ENCODE measurements around the gene RIC1. TPM values are rescaled to one million over a fixed set of nuclear protein-coding genes. Genes with fewer than 3 reads are reported as not detected.

Gene RIC1
- polyA plus RNA-seq, 3 donors: 13.4 to 36.4 (median 16.3) TPM

DNA sequence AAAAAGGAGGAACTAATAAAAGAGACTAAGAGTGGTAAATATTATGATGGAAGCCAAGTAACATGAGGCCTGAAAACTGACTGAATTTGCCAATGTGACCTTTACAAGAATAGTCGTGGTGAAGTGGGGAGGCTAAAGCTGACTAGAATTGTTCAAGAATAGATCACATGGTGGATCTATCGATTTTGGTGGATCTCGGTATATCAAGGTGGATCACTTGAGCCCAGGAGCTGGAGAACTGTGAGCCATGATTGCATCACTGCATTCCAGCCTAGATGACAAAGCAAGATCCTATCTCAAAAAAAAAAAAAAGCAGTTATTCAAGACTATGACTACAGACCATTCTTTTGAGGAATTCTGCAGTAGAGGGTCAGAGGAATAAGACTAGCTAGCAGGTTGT is 189.0 kb downstream of the RIC1 start:
- Mint-ChIP-seq H3K36me3 (peaks cover 34 to 54% of the 10 kb centered on the region in 2 donors), H3K27ac (peak overlapping the region in 2 of 7 donors; percentile 7 to 11), H3K27me3 (ENCODE audit: low read depth in 3 of 3) (no peaks in the 10 kb centered on the region), H3K4me1 (peaks cover 8% of the 10 kb centered on the region), H3K9me3 (peaks cover 0 to 2% (median 0%) of the 10 kb centered on the region in 7 donors), H3K4me3 (no peak overlapping the region)
- no peaks in the 10 kb centered on the region for H3K79me2 ChIP-seq (ENCODE audit: insufficient read depth, low read length)
- no peak for DNase-seq
- no peak overlapping the region for H3K9ac ChIP-seq (ENCODE audit: insufficient read depth, low read length, poor library complexity, severe bottlenecking)
- WGBS (ENCODE audit: insufficient coverage): 74% methylated on average over 3 of the region's 3 CpGs
- no peak overlapping the region for H3K27ac ChIP-seq (ENCODE audit: low read depth in 1 of 2, low read length in 2 of 2)
- H3K4me3 ChIP-seq (replicated peaks in 1 of 3; ENCODE audit: low read depth in 2 of 3, low read length in 3 of 3): no peak overlapping the region
- no peaks in the 10 kb centered on the region for H3K9me3 ChIP-seq (replicated peaks in 1 of 2; ENCODE audit: control insufficient read depth in 1 of 2, insufficient read depth in 1 of 2, low read length in 2 of 2)
- H2AFZ ChIP-seq (ENCODE audit: insufficient read depth, low read depth, low read length, poor library complexity, severe bottlenecking): no peak overlapping the region
- H3K27me3 ChIP-seq (ENCODE audit: control insufficient read depth in 2 of 2, insufficient read depth in 2 of 2, low read length in 2 of 2): no peaks in the 10 kb centered on the region
- peaks cover 7 to 41% of the 10 kb centered on the region in 2 donors for H3K36me3 ChIP-seq (replicated peaks in 1 of 2; ENCODE audit: control insufficient read depth in 1 of 2, insufficient read depth in 2 of 2, low read length in 2 of 2)
- no peaks in the 10 kb centered on the region for H3K4me1 ChIP-seq (ENCODE audit: control insufficient read depth in 1 of 2, insufficient read depth in 2 of 2, low read length in 2 of 2)
- H4K20me1 ChIP-seq (ENCODE audit: insufficient read depth, low read length): no peaks in the 10 kb centered on the region
- no peak for TF ChIP-seq CTCF (IDR thresholded peaks at IDR 0.05)
- H3K4me2 ChIP-seq (replicated peaks; ENCODE audit: extremely low read depth, low read length, poor library complexity, severe bottlenecking): no peak overlapping the region
- intact Hi-C loops (cut with micrococcal nuclease): no loop called here

GRCh38 chr9:5818424-5819142 is 189.7 kb downstream of the RIC1 start:
- Mint-ChIP-seq H3K36me3 (peaks cover 35 to 53% of the 10 kb centered on the region in 2 donors), H3K27ac (no peak overlapping the region), H3K4me3 (no peak overlapping the region), H3K27me3 (ENCODE audit: low read depth in 3 of 3) (no peaks in the 10 kb centered on the region), H3K4me1 (peaks cover 8% of the 10 kb centered on the region), H3K9me3 (peaks cover 0 to 2% (median 0%) of the 10 kb centered on the region in 7 donors)
- no CpG with 5 or more reads among the region's 2 CpGs for WGBS (ENCODE audit: insufficient coverage)
- H3K4me3 ChIP-seq (replicated peaks in 1 of 3; ENCODE audit: low read depth in 2 of 3, low read length in 3 of 3): no peak overlapping the region
- H3K36me3 ChIP-seq (replicated peaks in 1 of 2; ENCODE audit: control insufficient read depth in 1 of 2, insufficient read depth in 2 of 2, low read length in 2 of 2): peaks cover 8 to 45% of the 10 kb centered on the region in 2 donors
- H3K27ac ChIP-seq (ENCODE audit: low read depth in 1 of 2, low read length in 2 of 2): no peak overlapping the region
- H3K27me3 ChIP-seq (ENCODE audit: control insufficient read depth in 2 of 2, insufficient read depth in 2 of 2, low read length in 2 of 2): no peaks in the 10 kb centered on the region
- H2AFZ ChIP-seq (ENCODE audit: insufficient read depth, low read depth, low read length, poor library complexity, severe bottlenecking): no peak overlapping the region
- H3K9me3 ChIP-seq (replicated peaks in 1 of 2; ENCODE audit: control insufficient read depth in 1 of 2, insufficient read depth in 1 of 2, low read length in 2 of 2): no peaks in the 10 kb centered on the region
- H3K4me2 ChIP-seq (replicated peaks; ENCODE audit: extremely low read depth, low read length, poor library complexity, severe bottlenecking): no peak overlapping the region
- H3K4me1 ChIP-seq (ENCODE audit: control insufficient read depth in 1 of 2, insufficient read depth in 2 of 2, low read length in 2 of 2): no peaks in the 10 kb centered on the region
- DNase-seq: no peak
- H3K79me2 ChIP-seq (ENCODE audit: insufficient read depth, low read length): no peaks in the 10 kb centered on the region
- intact Hi-C loops (cut with micrococcal nuclease): no loop called here
- no peak overlapping the region for H3K9ac ChIP-seq (ENCODE audit: insufficient read depth, low read length, poor library complexity, severe bottlenecking)
- H4K20me1 ChIP-seq (ENCODE audit: insufficient read depth, low read length): no peaks in the 10 kb centered on the region
- no peak for TF ChIP-seq CTCF (IDR thresholded peaks at IDR 0.05)
